Germinal center (tissue), 1 donor: ENCODE results near the gene TRIM37.

ENCODE experiments used
- DNase-seq: peaks from one replicate; pipeline ENCODE4 v3.0.0; 2012; ENCODE audit warnings: mixed read lengths, low spot score

The TRIM37 gene

DNA sequence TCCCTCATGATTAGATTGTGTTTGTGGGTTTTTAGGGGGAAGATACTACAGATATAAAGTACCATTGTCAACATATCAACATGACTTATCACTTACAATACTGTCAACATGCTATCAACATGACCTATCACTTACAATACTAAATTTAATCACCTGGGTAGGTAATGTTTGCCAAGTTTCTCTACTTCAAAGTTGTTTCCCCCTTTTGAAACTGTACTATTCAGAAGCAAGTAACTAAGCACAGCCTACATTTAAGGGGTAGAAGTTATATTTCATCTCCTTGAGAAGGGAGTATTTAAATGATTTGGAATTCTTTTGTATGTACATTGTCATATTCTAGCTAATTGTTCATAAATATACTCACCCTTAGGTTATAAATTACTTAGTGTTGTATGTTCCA lies 68.7 kb downstream of the TRIM37 start:
- DNase-seq, result no peak

DNA sequence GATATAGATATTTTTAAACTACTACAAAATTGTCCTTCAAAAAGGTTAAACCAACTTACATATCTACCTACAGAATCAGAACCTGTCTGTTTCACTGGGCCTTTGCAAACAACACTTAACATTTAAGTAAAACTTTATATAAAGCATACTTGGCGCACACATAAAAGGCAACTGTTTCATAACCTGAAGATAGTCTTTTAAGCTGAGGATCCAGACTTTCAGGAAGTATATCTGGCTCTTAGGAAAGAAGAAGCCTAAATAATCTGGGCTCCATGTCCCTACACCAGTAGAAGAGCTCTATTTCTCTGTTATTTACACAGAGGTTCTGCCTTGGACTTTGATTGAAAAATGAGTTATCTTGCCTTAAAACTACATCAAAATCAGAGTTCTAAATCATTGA lies 75.9 kb downstream of the TRIM37 start:
- no peak for DNase-seq

- no peak for DNase-seq
Measured at GRCh38 chr17:59028328-59028727, 78.4 kb downstream of the TRIM37 start.

GRCh38 chr17:59027750-59028149 lies 78.9 kb downstream of the TRIM37 start:
- DNase-seq, result no peak

GRCh38 chr17:59026176-59026939 lies 80.3 kb downstream of the TRIM37 start:
- no peak for DNase-seq

DNA sequence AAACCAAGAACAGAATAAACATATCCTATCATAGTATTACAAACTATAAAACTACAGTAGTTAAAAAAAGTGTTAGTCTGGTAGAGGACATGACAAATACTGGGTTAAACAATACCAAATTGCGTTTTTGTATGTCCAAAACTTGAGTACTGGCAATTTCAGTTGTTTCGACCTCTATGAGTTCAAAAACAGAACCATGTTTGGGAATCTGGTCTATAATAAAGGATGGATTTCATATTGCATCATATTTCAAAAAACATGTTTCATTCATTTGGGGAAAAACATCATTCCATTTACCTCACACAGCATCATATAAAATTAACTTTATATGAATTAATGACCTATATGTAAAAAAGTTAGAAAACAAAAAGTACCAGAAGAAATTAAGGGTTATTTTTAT lies 81.8 kb downstream of the TRIM37 start:
- DNase-seq, result no peak

GRCh38 chr17:59018019-59018418 lies 88.7 kb downstream of the TRIM37 start:
- DNase-seq, result no peak

DNA sequence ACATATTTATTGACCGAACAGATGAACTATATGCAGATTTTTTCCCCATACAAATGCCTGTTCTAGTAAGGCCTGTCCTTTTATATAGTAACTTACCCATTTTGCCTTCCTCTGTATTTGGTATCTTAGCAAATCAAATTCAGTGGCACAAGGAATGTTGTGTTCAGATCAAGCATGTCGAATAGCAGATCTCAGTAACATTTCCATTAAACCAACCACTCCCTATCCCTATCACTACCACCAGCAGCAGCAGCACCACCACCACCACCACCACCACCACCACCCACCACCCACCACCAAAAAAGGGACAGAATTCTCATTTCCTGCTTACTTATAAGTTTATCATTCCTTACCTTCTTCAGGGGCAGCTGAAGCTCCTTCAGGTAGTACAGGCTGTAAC lies 94.7 kb downstream of the TRIM37 start:
- no peak for DNase-seq

DNA sequence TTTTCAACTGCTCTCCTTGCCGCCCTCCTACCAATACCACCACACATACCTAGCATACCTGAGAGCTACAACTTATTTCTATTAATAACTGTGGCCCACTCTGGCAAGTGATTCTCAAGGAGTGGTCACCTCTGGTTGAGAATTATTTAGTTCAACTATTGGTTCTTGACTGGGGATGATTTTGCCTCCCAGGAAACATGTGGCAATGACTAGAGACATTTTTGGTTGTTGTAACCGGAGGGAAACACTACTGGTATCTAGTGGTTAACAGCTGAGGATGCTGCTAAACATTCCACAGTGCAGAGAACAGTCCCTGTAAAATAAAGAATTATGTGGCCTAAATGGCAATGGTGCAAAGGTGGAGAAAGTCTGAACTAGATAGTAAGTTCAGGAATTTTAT lies 96.7 kb downstream of the TRIM37 start:
- DNase-seq, result no peak

DNA sequence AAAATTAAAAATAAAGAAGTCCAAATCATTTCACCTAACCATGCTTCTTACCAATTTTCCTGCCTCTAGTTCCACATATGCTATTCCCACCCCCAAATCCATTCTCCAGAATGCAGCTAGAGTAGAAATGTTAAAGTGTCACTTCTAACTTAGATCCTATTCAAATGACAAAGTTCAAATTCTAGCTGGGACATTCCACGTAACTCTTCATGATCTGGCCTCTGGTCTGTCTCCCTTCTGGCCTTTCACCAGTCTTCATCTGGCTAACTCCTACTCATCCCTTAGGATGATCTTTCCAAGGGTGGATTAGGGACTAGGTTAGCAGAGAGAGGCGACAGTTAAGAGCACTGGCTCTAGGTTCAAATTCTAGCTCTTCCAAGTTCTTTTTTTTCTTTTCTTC lies 97.9 kb downstream of the TRIM37 start:
- DNase-seq, result no peak

DNA sequence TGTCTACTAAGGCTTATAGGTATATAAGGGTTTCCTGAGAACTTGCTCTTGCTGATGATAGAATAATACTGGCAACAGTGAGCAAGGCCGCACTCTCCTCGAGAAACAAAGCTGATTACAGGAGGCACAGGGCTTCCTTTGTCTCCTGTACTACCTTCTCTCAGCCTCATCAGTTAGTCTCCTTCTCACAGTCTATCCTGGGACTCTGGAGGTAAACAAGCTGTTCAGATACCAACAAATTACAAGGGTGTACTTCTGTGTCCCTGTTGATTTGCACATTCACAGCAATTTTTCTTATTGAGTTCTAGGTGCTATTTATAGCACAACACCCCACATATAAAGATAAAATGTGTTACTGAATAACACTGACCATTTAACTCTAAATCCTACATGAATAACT lies 98.7 kb downstream of the TRIM37 start:
- DNase-seq, result no peak

- peak; percentile 39 for DNase-seq
Measured at GRCh38 chr17:59004338-59005111, 102.2 kb downstream of the TRIM37 start.

GRCh38 chr17:59003860-59004259 lies 102.8 kb downstream of the TRIM37 start:
- no peak for DNase-seq

DNA sequence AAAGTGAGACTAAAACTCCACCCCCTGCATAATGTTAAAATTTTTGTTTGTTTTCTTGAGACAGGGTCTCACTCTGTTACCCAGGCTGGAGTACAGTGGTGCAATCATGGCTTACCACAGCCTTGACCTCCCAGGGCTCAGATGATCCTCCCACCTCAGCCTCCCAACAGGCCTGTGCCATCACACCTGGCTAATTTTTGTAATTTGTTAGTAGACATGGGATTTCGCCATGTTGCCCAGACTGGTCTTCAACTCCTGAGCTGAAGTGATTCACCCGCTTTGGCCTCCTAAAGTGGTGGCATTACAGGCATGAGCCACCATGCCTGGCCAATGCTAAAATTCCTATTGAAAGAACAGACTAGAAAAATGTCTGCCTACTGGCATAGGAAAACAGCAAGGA lies 103.8 kb downstream of the TRIM37 start:
- DNase-seq, result no peak

DNA sequence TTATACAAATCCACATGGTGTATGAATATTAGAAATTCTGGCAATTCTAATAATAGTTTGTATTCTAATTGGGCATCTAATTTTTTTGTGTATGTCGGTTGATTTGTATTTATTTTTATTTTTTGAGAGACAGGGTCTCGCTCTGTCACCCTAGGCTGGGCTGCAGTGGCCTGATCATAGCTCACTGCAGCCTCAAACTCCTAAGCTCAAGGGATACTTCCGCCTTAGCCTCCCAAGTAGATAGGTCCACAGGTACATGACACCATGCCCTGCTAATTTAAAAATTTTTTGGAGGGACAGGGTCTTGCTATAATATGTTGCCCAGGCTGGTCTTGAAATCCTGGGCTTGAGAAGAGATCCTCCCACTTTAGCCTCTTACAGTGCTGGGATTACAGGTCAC lies 104.6 kb downstream of the TRIM37 start:
- DNase-seq, result no peak

DNA sequence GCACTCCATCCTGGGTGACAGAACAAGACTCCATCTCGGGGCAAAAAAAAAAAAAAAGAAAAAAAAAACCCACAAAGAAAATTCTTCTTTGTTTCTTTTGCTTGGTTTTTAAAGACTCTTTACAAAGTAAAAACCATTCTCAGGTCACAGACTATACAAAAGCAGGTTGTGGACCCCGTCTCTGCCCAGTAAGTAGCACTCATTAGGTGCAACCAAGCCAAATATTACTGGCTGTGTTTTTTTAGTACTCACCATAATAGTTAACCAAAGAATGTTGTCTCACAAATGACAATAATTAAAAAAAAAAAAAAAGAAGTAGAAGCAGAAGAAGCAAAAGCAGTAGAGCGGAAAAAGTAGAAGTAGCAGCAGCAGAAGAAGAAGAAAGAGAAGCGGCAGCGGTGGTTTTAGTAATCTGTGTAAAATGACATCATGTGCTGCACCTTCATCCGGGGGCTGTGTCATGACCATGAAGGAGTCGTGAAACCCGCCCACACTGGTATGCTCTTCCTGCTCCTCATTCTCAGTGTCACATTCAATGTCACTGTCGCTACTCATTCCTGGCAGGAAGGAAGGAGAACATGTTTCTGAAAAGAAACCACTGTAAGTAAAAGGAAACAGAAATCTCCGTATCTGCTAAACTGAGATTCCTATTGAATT lies 105.4 kb downstream of the TRIM37 start:
- peak; percentile 79 for DNase-seq

DNA sequence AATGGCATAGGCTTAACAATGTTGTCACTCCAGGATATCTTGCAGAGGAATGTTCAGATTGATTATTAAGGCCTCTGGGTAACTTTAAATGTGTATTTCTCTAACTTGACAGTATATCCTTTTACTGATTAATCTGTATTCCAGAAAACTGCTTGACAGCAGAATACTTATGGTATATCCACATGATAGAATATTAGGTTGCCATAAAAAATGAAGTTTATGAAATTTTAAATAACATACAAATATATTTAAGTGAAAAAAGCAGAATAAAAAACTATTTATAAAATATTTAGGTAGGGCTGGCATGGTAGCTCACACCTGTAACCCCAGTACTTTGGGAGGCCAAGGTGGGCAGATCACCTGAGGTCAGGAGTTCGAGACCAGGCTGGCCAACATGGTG lies 106.7 kb downstream of the TRIM37 start:
- DNase-seq, result no peak

- DNase-seq, result no peak
Measured at GRCh38 chr17:58999500-58999899, 107.2 kb downstream of the TRIM37 start.

DNA sequence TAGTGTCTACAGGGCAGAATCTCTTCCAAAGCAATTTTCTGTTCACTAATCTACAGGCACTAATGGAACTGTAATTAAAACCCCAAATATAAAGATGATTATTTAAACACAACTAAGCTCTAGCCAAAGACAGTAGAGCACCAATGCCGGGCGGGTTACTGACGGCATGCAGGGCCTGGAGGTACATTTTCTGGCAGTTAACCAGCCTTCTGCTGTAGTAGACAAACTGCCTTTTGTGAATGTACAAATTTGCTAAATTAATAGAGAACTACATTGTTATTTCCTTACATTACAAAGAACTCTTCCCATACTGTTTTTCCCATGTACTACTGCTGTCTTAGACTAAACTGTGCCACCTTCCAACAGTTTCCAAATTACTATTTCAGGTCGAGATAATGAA lies 107.8 kb downstream of the TRIM37 start:
- no peak for DNase-seq

DNA sequence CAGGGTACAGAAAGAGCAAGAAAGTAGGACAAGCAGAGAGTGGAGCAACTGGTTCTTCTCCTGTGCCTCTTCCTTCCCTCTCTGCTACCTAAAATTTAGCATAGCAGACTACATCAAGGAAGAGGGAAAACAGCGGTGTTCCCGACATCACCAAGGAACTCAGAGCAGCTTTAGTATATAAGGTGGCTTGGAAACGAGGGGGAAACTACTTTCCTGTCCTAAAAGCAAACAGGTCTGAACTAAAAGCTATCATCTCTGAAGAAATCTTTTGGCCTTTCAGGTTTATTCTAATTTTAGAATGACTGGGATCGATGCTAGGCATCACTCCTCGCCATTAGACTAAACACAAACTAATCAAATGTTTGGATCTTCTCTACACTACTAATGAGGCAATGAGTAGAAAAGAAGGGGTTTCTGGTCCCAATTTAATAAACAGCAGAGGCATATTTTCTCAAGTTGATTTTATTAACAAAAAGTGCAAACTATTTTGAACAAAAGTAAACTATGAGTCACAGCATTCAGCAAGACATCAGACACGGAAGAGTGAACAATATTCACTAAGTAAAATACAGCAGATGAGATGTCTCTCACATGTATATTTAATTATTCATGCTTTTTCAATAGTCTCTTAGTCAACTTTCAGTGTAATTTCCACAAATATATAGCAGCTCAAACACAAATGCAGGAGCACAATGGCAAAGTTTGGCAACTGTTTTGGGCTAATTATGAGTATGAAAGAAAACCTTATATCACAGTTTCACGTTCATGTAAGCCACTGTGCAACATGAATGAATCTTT lies 108.7 kb downstream of the TRIM37 start:
- no peak for DNase-seq

DNA sequence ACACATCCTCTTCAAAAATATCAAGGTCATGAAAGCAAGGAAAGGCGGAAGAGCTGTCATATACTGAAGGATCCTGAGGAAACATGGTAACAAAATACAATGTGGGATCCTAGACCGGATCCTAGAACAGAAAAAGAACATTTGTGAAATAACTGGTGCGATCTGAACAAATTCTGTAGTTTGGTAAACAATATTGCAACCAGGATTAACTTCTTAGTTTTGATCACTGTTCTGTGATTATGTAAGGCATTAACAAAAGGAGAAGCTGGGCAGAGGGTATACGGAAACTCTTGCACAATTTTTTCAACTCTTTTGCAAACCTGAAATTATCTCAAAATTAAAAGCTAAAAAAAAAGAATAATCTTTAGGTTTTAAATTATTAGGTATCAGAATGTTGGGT lies 109.7 kb downstream of the TRIM37 start:
- no peak for DNase-seq

DNA sequence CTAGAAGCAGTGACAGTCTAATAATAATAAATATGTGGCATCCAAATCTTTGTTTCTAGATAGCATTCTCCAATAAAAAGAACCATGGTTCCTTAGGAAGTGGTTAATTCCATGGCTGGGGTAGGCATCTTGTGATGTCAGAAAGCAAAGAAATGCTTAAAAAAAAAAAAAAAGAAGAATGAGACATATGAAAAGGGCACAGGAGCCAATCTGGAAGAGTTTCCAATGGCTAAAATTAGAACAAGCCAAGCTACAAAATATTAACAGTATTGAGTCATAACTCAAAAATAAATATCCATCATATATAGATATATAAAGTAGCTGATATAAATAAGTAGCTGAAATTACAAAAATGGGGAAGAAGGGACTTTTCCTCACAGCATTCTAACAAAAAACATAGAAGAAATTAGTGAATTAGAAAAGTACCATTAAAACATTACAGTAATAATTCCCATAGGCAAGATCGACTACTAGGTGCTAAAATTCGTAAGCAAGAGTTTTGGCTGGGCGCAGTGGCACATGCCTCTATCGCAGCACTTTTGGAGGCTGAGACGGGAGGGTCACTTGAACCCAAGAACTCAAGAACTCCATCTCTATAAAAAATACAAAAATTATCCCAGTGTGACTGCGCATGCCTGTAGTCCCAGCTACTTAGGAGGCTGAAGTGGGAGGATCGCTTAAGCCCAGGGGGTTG lies 111.3 kb downstream of the TRIM37 start:
- DNase-seq, result no peak
